Spleen (tissue), 7 donors: Measurements from ENCODE around the gene MICAL3.

ENCODE experiments used
- POLR2A ChIP-seq, 3 donors: fragments of 450-650 bp; IDR thresholded peaks; one replicate each; pipeline ENCODE4 v1.5.1; 2017; ENCODE audit warnings: antibody characterized with exemption in 3 of 3, mild to moderate bottlenecking in 1 of 3
- POLR2AphosphoS5 ChIP-seq, 3 donors: sonication (generic); formaldehyde crosslinking; IDR thresholded peaks; one replicate each; pipeline ENCODE4 v1.5.1; 2017; ENCODE audit warnings: antibody characterized with exemption in 3 of 3
- TF ChIP-seq, protein P1 (sequence below), 11 experiments: fragments of 200-600 bp in 7 of 11; fragments of 450-650 bp in 4 of 11; sonication (generic) in 4 of 11; IDR thresholded peaks in 8 of 11; conservative IDR thresholded peaks in 3 of 11; 1 replicate in 7 of 11; 2 replicates in 4 of 11; pipeline versions ENCODE4 v1.4.0 to v1.8.0; 2016 to 2021; ENCODE audit warnings: antibody characterized with exemption in 11 of 11, inconsistent platforms in 4 of 11, mild to moderate bottlenecking in 1 of 11
- donor health status: DM: no; HTN: no; CAD: no; lungs with moderate emphysema.
- donor health status: DM: no; HTN: no; CAD: no.
- donor health status: DM: no; HTN: no; CAD: no.

GRCh38 chr22:17878941-17879340 lies 145.4 kb downstream of the MICAL3 start:
- TF ChIP-seq POLR2A (IDR thresholded peaks at IDR 0.05): no peak
- TF ChIP-seq, protein P1, sequence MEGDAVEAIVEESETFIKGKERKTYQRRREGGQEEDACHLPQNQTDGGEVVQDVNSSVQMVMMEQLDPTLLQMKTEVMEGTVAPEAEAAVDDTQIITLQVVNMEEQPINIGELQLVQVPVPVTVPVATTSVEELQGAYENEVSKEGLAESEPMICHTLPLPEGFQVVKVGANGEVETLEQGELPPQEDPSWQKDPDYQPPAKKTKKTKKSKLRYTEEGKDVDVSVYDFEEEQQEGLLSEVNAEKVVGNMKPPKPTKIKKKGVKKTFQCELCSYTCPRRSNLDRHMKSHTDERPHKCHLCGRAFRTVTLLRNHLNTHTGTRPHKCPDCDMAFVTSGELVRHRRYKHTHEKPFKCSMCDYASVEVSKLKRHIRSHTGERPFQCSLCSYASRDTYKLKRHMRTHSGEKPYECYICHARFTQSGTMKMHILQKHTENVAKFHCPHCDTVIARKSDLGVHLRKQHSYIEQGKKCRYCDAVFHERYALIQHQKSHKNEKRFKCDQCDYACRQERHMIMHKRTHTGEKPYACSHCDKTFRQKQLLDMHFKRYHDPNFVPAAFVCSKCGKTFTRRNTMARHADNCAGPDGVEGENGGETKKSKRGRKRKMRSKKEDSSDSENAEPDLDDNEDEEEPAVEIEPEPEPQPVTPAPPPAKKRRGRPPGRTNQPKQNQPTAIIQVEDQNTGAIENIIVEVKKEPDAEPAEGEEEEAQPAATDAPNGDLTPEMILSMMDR (IDR thresholded peaks at IDR 0.05 in 8 of 11, conservative IDR thresholded peaks at IDR 0.05 in 3 of 11): no peak
- no peak for TF ChIP-seq POLR2AphosphoS5 (IDR thresholded peaks at IDR 0.05)
